IPS DF 4.7 (cell line): ENCODE measurements around the gene NAIP.
"Not testable (repeated sequence)": the region's sequence is repeated elsewhere in the genome, so short reads cannot be mapped to it uniquely, and the experiment has no call there.

Experiments
- DNase-seq: peaks from one replicate; pipeline ENCODE4 v3.0.0-alpha.2; 2013; ENCODE audit warnings: low spot score; ENCODE audit errors: extremely low read depth

Gene NAIP

DNA sequence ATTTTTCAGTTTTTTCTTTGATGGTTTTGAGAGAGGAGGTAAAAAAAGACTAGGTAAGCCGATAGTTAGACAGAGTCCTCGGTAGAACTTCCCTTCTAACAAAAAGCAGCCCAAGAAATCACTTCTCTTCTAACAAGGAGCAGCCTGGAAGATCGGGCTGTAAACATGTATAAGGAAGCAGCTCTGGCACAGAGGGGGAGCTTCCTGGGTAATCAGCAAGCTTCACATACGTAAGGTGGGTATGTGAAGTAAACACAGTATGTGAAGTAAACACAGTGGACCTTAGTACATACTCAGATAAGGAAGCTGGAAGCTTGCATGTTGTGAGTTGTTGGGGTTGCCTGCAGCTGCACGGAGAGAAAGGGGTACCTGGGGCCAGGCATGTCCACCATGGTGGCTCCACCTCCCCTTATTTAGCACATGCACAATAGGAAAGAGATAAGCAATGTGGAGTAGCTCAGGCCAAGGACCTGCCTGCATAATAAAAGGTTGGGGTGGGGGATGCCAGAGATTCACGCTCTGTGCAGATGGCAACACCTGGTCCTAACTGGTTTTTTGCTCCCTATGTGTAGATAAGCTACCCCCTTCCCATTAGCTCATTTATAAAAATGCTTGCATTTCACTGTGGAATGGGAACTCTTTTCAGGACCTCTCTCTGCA lies 93.3 kb downstream of the NAIP start:
- not testable (repeated sequence) for DNase-seq

- DNase-seq: not testable (repeated sequence)
Measured at GRCh38 chr5:70925211-70925562, 100.0 kb downstream of the NAIP start.
